PC-3 (cell line): ENCODE results near the gene ANGPTL4. TPM values are rescaled to one million over a fixed set of nuclear protein-coding genes. Genes with fewer than 3 reads are reported as not detected.
A peak's percentile ranks its signal among the peaks of the same experiment; 100 is the strongest.
"Not testable (repeated sequence)": the region's sequence is repeated elsewhere in the genome, so short reads cannot be mapped to it uniquely, and the experiment has no call there.

Source experiments
- ATAC-seq: fragments of 200-7000 bp; cut with Tn5 transposase; 2 replicates; pipeline ENCODE4 v1.9.1; 2020; ENCODE audit warnings: mild to moderate bottlenecking, moderate library complexity
- BruUV-seq: library from RNA; stranded (reverse); fragments of 400-500 nt; replicated peaks from 2 replicates; lab custom pipeline; 2021; lab: Mats Ljungman, UMichigan
- CTCF ChIA-PET: fragments of 300-600 bp; sonication (Branson Sonifier 250); formaldehyde crosslinking; loops from one replicate; lab custom pipeline; 2022; ENCODE audit warnings: antibody characterized with exemption; lab: Charles Lee
- POLR2A ChIA-PET: fragments of 300-600 bp; sonication (Branson Sonifier 250); formaldehyde crosslinking; loops from one replicate; lab custom pipeline; 2022; ENCODE audit warnings: antibody characterized with exemption; ENCODE audit not compliant: unreplicated experiment; lab: Charles Lee
- DNase-seq: peaks from one replicate; pipeline ENCODE4 v3.0.0-alpha.2; 2015
- H2AFZ ChIP-seq: fragments of 300-600 bp; sonication (generic); 2 replicates; pipeline ENCODE4 v1.6.0; 2016; ENCODE audit warnings: antibody characterized with exemption, low read length
- H3F3A ChIP-seq: fragments of 300-600 bp; sonication (generic); one replicate; pipeline ENCODE4 v1.6.0; 2017; ENCODE audit warnings: antibody characterized with exemption, low read length, control low read depth, mild to moderate bottlenecking; ENCODE audit not compliant: unreplicated experiment
- H3K27ac ChIP-seq: fragments of 300-600 bp; sonication (generic); 2 replicates; pipeline ENCODE4 v1.5.1; 2016; ENCODE audit warnings: mild to moderate bottlenecking, low read length
- H3K27me3 ChIP-seq: fragments of 300-600 bp; sonication (generic); 2 replicates; pipeline ENCODE4 v1.6.1; 2016; ENCODE audit warnings: low read length, mixed read lengths
- H3K36me3 ChIP-seq: fragments of 300-600 bp; sonication (generic); 2 replicates; pipeline ENCODE4 v1.6.1; 2016; ENCODE audit warnings: low read depth, mixed run types, low read length, mixed read lengths
- H3K4me1 ChIP-seq: fragments of 300-600 bp; sonication (generic); 2 replicates; pipeline ENCODE4 v1.5.1; 2016; ENCODE audit warnings: low read length; ENCODE audit not compliant: insufficient read depth
- H3K4me2 ChIP-seq: fragments of 300-600 bp; sonication (generic); 2 replicates; pipeline ENCODE4 v1.6.0; 2016; ENCODE audit warnings: low read length
- H3K4me3 ChIP-seq: fragments of 300-600 bp; sonication (generic); 2 replicates; pipeline ENCODE4 v1.5.1; 2016; ENCODE audit warnings: mild to moderate bottlenecking, low read length, mixed read lengths
- H3K79me2 ChIP-seq: fragments of 300-600 bp; sonication (generic); 2 replicates; pipeline ENCODE4 v1.6.1; 2017; ENCODE audit warnings: low read length, mixed read lengths
- H3K9ac ChIP-seq: fragments of 300-600 bp; sonication (generic); 2 replicates; pipeline ENCODE4 v1.6.0; 2016; ENCODE audit warnings: mild to moderate bottlenecking, low read length
- H3K9me2 ChIP-seq: fragments of 300-600 bp; sonication (generic); replicated peaks from 2 replicates; pipeline ENCODE4 v1.6.1; 2016; ENCODE audit warnings: mixed run types, low read length, mixed read lengths
- H3K9me3 ChIP-seq: fragments of 300-600 bp; sonication (generic); 2 replicates; pipeline ENCODE4 v1.6.1; 2016; ENCODE audit warnings: low read length, mixed read lengths
- H4K20me1 ChIP-seq: fragments of 300-600 bp; sonication (generic); 2 replicates; pipeline ENCODE4 v1.6.1; 2016; ENCODE audit warnings: low read length, mixed read lengths
- CTCF ChIP-seq: fragments of 300-600 bp; sonication (generic); conservative IDR thresholded peaks from 2 replicates; pipeline ENCODE4 v1.5.1; 2017; ENCODE audit warnings: antibody characterized with exemption, low read depth, mild to moderate bottlenecking, low read length
- EZH2 ChIP-seq: fragments of 300-600 bp; sonication (generic); IDR thresholded peaks from one replicate; pipeline ENCODE4 v1.6.1; 2017; ENCODE audit warnings: antibody characterized with exemption, mild to moderate bottlenecking, low read length; ENCODE audit not compliant: unreplicated experiment
- EZH2phosphoT487 ChIP-seq: fragments of 300-600 bp; sonication (generic); IDR thresholded peaks from 2 replicates; pipeline ENCODE4 v1.6.1; 2018; ENCODE audit warnings: mild to moderate bottlenecking, antibody characterized with exemption, low read length, borderline replicate concordance
- intact Hi-C: fragments of 100-400 bp; cut with micrococcal nuclease; formaldehyde crosslinking; loops from 2 replicates; pipeline ENCODE4 v1.9.0; 2023
- total RNA-seq: library from RNA; depleted of rRNA; stranded (reverse); fragments of >200 nt; gene quantifications from 2 replicates; pipeline ENCODE4 v1.2.3, GENCODE V29; 2014

ANGPTL4 gene
- total RNA-seq, 1 experiment from 2014 or later = 6.7 TPM

- Histone ChIP-seq H2AFZ (no peak overlapping the region), H3K9me2 (no peaks in the 10 kb centered on the region), H3K9ac (no peak overlapping the region), H4K20me1 (0 out of 2 replicates have a peak, but pooled peaks cover 5% of the 10 kb centered on the region), H3K4me3 (peak overlapping the region; percentile 42; the same call in 1 of the 2 replicates), H3K79me2 (no peaks in the 10 kb centered on the region), H3K27me3 (no peaks in the 10 kb centered on the region), H3K9me3 (no peaks in the 10 kb centered on the region), H3K27ac (no peak overlapping the region), H3K4me2 (peak overlapping the region; percentile 38; the same call in 1 of the 2 replicates), H3K36me3 (no peaks in the 10 kb centered on the region), H3K4me1 (peaks cover 21% of the 10 kb centered on the region), H3F3A (peaks cover 4% of the 10 kb centered on the region)
- CTCF ChIA-PET = interaction anchor here (0.5 to 0.6 kb wide), 2 partner anchors 9 to 229 kb away, joined by 4 to 9 read pairs; no protein-coding TSS in a partner anchor
- no peak for TF ChIP-seq CTCF
- TF ChIP-seq EZH2 = no peak
- TF ChIP-seq EZH2phosphoT487 = no peak
- no TSS peak for BruUV-seq
- POLR2A ChIA-PET = interaction anchor here (0.7 kb wide), 1 partner anchor 38 kb away, joined by 22 read pairs; the partner anchor contains the start of gene RAB11B
- DNase-seq (no peak), ATAC-seq (no peak)
- intact Hi-C loops = loop anchor here (5.0 to 10.0 kb wide), 2 partner anchors 105 to 233 kb away; no protein-coding TSS in a partner anchor
Measured at GRCh38 chr19:8352134-8352827, 11.7 kb upstream of the ANGPTL4 start.

GRCh38 chr19:8352845-8353244 is 11.1 kb upstream of the ANGPTL4 start:
- H3K27me3 ChIP-seq, H4K20me1 ChIP-seq, H3F3A ChIP-seq, H3K9me3 ChIP-seq, H3K27ac ChIP-seq, H3K9ac ChIP-seq, H2AFZ ChIP-seq, DNase-seq, ATAC-seq, H3K79me2 ChIP-seq, H3K36me3 ChIP-seq, H3K9me2 ChIP-seq, BruUV-seq: not testable (repeated sequence)
- Histone ChIP-seq H3K4me2 (peak overlapping the region; percentile 38; the same call in 1 of the 2 replicates), H3K4me1 (peaks cover 21% of the 10 kb centered on the region), H3K4me3 (peak overlapping the region; percentile 42; the same call in 1 of the 2 replicates)
- CTCF ChIA-PET = interaction anchor here (0.5 to 3.5 kb wide), 3 partner anchors 9 to 60 kb away, joined by 4 to 30 read pairs (median 8); partner anchors contain the start of gene MARCHF2
- POLR2A ChIA-PET = interaction anchor here (0.7 kb wide), 1 partner anchor 37 kb away, joined by 22 read pairs; the partner anchor contains the start of gene RAB11B
- intact Hi-C loops = loop anchor here (5.0 to 10.0 kb wide), 2 partner anchors 104 to 232 kb away; no protein-coding TSS in a partner anchor

GRCh38 chr19:8355631-8356402 is 8.1 kb upstream of the ANGPTL4 start:
- no peak overlapping the region for H3K4me3 ChIP-seq
- peaks cover 4% of the 10 kb centered on the region for H3F3A ChIP-seq
- intact Hi-C loops = loop anchor here (2.0 to 10.0 kb wide), 3 partner anchors 35 to 229 kb away; partner anchors contain the start of gene RAB11B
- ChIA-PET POLR2A (interaction anchor here (1.0 to 1.1 kb wide), 2 partner anchors 35 to 158 kb away, joined by 4 read pairs; partner anchors contain the start of gene ZNF414), CTCF (interaction anchor here (0.6 to 3.5 kb wide), 4 partner anchors 29 to 150 kb away, joined by 3 to 30 read pairs (median 5); partner anchors contain the start of gene MARCHF2)
- ATAC-seq (peak; percentile 93), DNase-seq (peak; percentile 97)
- H3K27me3 ChIP-seq = no peaks in the 10 kb centered on the region
- H3K4me2 ChIP-seq = peak overlapping the region; percentile 35
- peak overlapping the region; percentile 50 for H3K27ac ChIP-seq
- TF ChIP-seq CTCF (0 out of 2 replicates have a peak, but pooled peaks have one; percentile 19), EZH2phosphoT487 (no peak), EZH2 (no peak)
- peaks cover 21% of the 10 kb centered on the region for H3K4me1 ChIP-seq
- no TSS peak for BruUV-seq
- no peak overlapping the region for H2AFZ ChIP-seq
- H3K79me2 ChIP-seq = no peaks in the 10 kb centered on the region
- H4K20me1 ChIP-seq = 0 out of 2 replicates have a peak, but pooled peaks cover 5% of the 10 kb centered on the region
- no peaks in the 10 kb centered on the region for H3K36me3 ChIP-seq
- H3K9ac ChIP-seq = no peak overlapping the region
- H3K9me2 ChIP-seq = no peaks in the 10 kb centered on the region
- no peaks in the 10 kb centered on the region for H3K9me3 ChIP-seq
